Activated CD4-positive, alpha-beta T cell treated with anti-CD3 and anti-CD28 coated beads for 36 hours (primary cell): Measurements from ENCODE around the gene TBK1. TPM values are rescaled to one million over a fixed set of nuclear protein-coding genes. Genes with fewer than 3 reads are reported as not detected.

Experiments used
- ATAC-seq: fragments of 200-7000 bp; cut with Tn5 transposase; one replicate; pipeline ENCODE4 v1.10.0; 2021; ENCODE audit warnings: mild to moderate bottlenecking, moderate library complexity
- CTCF ChIA-PET: fragments of 350-600 bp; sonication (Branson Sonifier 250); formaldehyde crosslinking; loops from one replicate; lab custom pipeline; 2021; ENCODE audit warnings: antibody characterized with exemption; lab: Charles Lee
- POLR2A ChIA-PET: fragments of 350-600 bp; sonication (Branson Sonifier 250); formaldehyde crosslinking; loops from one replicate; lab custom pipeline; 2021; ENCODE audit warnings: antibody characterized with exemption, inconsistent platforms; lab: Charles Lee
- DNase-seq: peaks from one replicate; pipeline ENCODE4 v3.0.0-alpha.2; 2020
- H3K27ac Mint-ChIP-seq: one replicate; pipeline ENCODE4 v1.8.0; 2021; ENCODE audit warnings: mixed read lengths
- H3K27me3 Mint-ChIP-seq: one replicate; pipeline ENCODE4 v1.8.0; 2021; ENCODE audit warnings: mixed read lengths
- H3K36me3 Mint-ChIP-seq: one replicate; pipeline ENCODE4 v1.8.0; 2021; ENCODE audit warnings: low read depth, mixed read lengths
- H3K4me1 Mint-ChIP-seq: one replicate; pipeline ENCODE4 v1.8.0; 2021; ENCODE audit warnings: mixed read lengths
- H3K4me3 Mint-ChIP-seq: one replicate; pipeline ENCODE4 v1.8.0; 2021; ENCODE audit warnings: mild to moderate bottlenecking, moderate library complexity, mixed read lengths
- H3K9me3 Mint-ChIP-seq: one replicate; pipeline ENCODE4 v1.8.0; 2021; ENCODE audit warnings: low read depth, mixed read lengths
- intact Hi-C, 2 experiments: fragments of 100-400 bp; cut with DNase I in 1 of 2; cut with micrococcal nuclease in 1 of 2; formaldehyde crosslinking; loops; one replicate each; pipeline versions ENCODE4 v1.14.2 to v1.15.1; 2022 to 2024; cut with DNase I, micrococcal nuclease
- total RNA-seq, 2 experiments: library from RNA; stranded (reverse); gene quantifications; one replicate each; pipeline ENCODE4 v1.2.3, GENCODE V29; 2021

The TBK1 gene
- total RNA-seq, 2 experiments from 2014 or later: 14.0 to 15.4 TPM

- ChIA-PET POLR2A (no interaction called here), CTCF (no interaction called here)
- no peak overlapping the region for H3K4me3 Mint-ChIP-seq
- H3K9me3 Mint-ChIP-seq: no peaks in the 10 kb centered on the region
- ATAC-seq (peak; percentile 36), DNase-seq (no peak)
- no peak overlapping the region for H3K27ac Mint-ChIP-seq
- H3K36me3 Mint-ChIP-seq: peaks cover 29% of the 10 kb centered on the region
- intact Hi-C loops: loop anchor here in 1 of 2 experiments (5.0 kb wide), 1 partner anchor 205 kb away; no protein-coding TSS in a partner anchor
- H3K4me1 Mint-ChIP-seq: peaks cover 19% of the 10 kb centered on the region
- no peaks in the 10 kb centered on the region for H3K27me3 Mint-ChIP-seq
These were observed 45.0 kb downstream of the TBK1 start for GRCh38 chr12:64496839-64497400.

DNA sequence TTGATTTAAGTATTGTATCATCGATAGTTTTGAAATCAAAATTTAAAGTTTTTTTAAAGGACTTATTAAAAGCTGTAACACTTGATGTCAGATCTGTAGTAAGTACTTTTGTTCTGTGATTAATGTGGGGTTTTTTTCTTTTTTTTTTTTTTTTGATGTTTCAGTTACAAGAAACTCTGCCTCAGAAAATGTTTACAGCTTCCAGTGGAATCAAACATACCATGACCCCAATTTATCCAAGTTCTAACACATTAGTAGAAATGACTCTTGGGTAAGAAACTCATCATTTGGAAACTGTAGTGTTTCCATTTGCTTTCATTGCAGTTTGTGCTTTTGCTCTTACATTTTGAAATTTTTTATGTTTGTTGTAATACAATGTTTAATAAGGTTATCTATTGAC is 45.6 kb downstream of the TBK1 start:
- H3K4me1 Mint-ChIP-seq: peaks cover 17% of the 10 kb centered on the region
- DNase-seq (no peak), ATAC-seq (peak; percentile 39)
- H3K36me3 Mint-ChIP-seq: peaks cover 26% of the 10 kb centered on the region
- ChIA-PET POLR2A (no interaction called here), CTCF (no interaction called here)
- H3K9me3 Mint-ChIP-seq: no peaks in the 10 kb centered on the region
- no peaks in the 10 kb centered on the region for H3K27me3 Mint-ChIP-seq
- H3K27ac Mint-ChIP-seq: peak overlapping the region; percentile 47
- H3K4me3 Mint-ChIP-seq: no peak overlapping the region
- intact Hi-C loops: loop anchor here in 1 of 2 experiments (5.0 kb wide), 1 partner anchor 205 kb away; no protein-coding TSS in a partner anchor

DNA sequence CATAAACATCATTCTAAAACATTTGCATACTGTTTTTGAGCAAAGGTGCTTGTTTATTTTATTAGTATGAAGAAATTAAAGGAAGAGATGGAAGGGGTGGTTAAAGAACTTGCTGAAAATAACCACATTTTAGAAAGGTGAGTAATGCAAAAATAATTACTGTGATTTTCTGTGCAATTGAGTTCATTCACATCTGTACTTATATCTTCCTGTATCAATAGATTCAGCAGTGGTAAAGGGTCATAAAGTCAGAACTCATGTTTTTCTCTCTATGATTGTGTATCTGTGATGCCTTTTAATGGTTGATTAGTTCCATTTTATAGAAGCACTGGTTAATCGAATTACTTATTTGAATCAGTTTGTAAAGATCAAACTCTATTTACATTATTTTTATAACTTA is 46.0 kb downstream of the TBK1 start:
- intact Hi-C loops: loop anchor here in 1 of 2 experiments (5.0 kb wide), 1 partner anchor 206 kb away; no protein-coding TSS in a partner anchor
- Mint-ChIP-seq H3K4me1 (peaks cover 17% of the 10 kb centered on the region), H3K36me3 (peaks cover 28% of the 10 kb centered on the region), H3K27ac (peak overlapping the region; percentile 47), H3K27me3 (no peaks in the 10 kb centered on the region), H3K4me3 (no peak overlapping the region), H3K9me3 (no peaks in the 10 kb centered on the region)
- DNase-seq (no peak), ATAC-seq (no peak)
- CTCF ChIA-PET: interaction anchor here (0.7 kb wide), 1 partner anchor 202 kb away, joined by 3 read pairs; no protein-coding TSS in a partner anchor
- POLR2A ChIA-PET: no interaction called here

- DNase-seq (no peak), ATAC-seq (no peak)
- Mint-ChIP-seq H3K9me3 (no peaks in the 10 kb centered on the region), H3K4me1 (peaks cover 10% of the 10 kb centered on the region), H3K36me3 (peaks cover 25% of the 10 kb centered on the region), H3K27ac (no peak overlapping the region), H3K27me3 (no peaks in the 10 kb centered on the region), H3K4me3 (no peak overlapping the region)
- intact Hi-C loops: no loop called here
- ChIA-PET POLR2A (interaction anchor here (0.6 kb wide), 1 partner anchor 142 kb away, joined by 3 read pairs; no protein-coding TSS in a partner anchor), CTCF (no interaction called here)
These were observed 48.5 kb downstream of the TBK1 start for GRCh38 chr12:64500394-64500793.

DNA sequence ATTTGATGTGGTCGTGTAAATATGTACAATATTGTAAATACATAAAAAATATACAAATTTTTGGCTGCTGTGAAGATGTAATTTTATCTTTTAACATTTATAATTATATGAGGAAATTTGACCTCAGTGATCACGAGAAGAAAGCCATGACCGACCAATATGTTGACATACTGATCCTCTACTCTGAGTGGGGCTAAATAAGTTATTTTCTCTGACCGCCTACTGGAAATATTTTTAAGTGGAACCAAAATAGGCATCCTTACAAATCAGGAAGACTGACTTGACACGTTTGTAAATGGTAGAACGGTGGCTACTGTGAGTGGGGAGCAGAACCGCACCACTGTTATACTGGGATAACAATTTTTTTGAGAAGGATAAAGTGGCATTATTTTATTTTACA is 49.6 kb downstream of the TBK1 start:
- no peak for DNase-seq
- intact Hi-C loops: no loop called here
- H3K9me3 Mint-ChIP-seq: no peaks in the 10 kb centered on the region
- H3K27me3 Mint-ChIP-seq: no peaks in the 10 kb centered on the region
- H3K27ac Mint-ChIP-seq: no peak overlapping the region
- peaks cover 24% of the 10 kb centered on the region for H3K36me3 Mint-ChIP-seq
- CTCF ChIA-PET: no interaction called here
- H3K4me1 Mint-ChIP-seq: peaks cover 9% of the 10 kb centered on the region
- POLR2A ChIA-PET: no interaction called here
- no peak overlapping the region for H3K4me3 Mint-ChIP-seq
- no peak for ATAC-seq

GRCh38 chr12:64506955-64507354 is 55.0 kb downstream of the TBK1 start:
- Mint-ChIP-seq H3K4me3 (no peak overlapping the region), H3K27ac (no peak overlapping the region), H3K9me3 (no peaks in the 10 kb centered on the region), H3K36me3 (peaks cover 1% of the 10 kb centered on the region), H3K27me3 (no peaks in the 10 kb centered on the region), H3K4me1 (peaks cover 2% of the 10 kb centered on the region)
- ATAC-seq (no peak), DNase-seq (no peak)
- ChIA-PET CTCF (interaction anchor here (0.7 kb wide), 1 partner anchor 332 kb away, joined by 3 read pairs; no protein-coding TSS in a partner anchor), POLR2A (no interaction called here)
- intact Hi-C loops: no loop called here

GRCh38 chr12:64510667-64511066 is 58.7 kb downstream of the TBK1 start:
- DNase-seq (no peak), ATAC-seq (peak; percentile 73)
- ChIA-PET CTCF (no interaction called here), POLR2A (no interaction called here)
- intact Hi-C loops: no loop called here
- Mint-ChIP-seq H3K4me1 (peaks cover 2% of the 10 kb centered on the region), H3K9me3 (no peaks in the 10 kb centered on the region), H3K27me3 (no peaks in the 10 kb centered on the region), H3K36me3 (no peaks in the 10 kb centered on the region), H3K27ac (no peak overlapping the region), H3K4me3 (no peak overlapping the region)

DNA sequence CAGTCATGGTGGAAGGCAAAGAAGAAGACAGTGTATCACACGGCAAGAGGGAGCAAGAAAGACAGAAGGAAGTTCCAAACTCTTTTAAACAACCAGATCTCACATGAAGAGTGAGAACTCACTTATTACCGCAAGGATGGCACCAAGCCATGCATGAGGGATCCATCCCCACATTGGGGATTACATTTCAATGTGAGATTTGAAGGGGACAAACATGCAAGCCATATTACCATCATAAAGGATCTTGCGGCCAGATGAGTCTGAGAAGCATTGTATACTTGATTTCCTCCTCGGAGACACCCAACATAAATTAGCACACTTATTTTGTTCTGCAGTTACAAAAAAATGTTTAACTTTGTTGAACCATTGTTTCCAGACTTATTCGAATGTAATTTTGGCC is 66.5 kb downstream of the TBK1 start:
- DNase-seq (no peak), ATAC-seq (no peak)
- H3K4me3 Mint-ChIP-seq: no peak overlapping the region
- no peaks in the 10 kb centered on the region for H3K36me3 Mint-ChIP-seq
- intact Hi-C loops: no loop called here
- no peaks in the 10 kb centered on the region for H3K9me3 Mint-ChIP-seq
- no peak overlapping the region for H3K27ac Mint-ChIP-seq
- peaks cover 4% of the 10 kb centered on the region for H3K27me3 Mint-ChIP-seq
- ChIA-PET POLR2A (no interaction called here), CTCF (interaction anchor here (0.6 to 1.1 kb wide), 4 partner anchors 17 to 391 kb away, joined by 3 to 4 read pairs (median 3); no protein-coding TSS in a partner anchor)
- H3K4me1 Mint-ChIP-seq: no peaks in the 10 kb centered on the region

DNA sequence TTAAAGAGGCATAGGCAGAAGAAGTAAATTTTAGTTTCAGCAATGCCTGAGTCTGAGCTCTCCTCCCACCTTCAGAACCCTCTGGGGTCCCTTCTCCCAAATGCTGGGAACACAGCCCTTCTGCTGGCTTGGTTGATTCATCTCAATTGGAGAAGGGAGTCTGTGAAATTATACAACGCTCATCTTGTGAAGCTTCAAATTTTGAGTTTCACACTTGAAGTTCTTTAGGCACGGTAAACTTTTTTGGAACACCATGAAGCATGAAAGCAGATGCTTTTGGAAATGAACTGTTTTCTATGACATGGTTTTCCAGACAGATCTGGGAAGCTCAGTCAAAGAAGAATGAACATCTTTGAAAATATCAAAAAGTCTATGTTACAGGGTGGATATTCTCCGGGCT is 69.9 kb downstream of the TBK1 start:
- Mint-ChIP-seq H3K4me3 (no peak overlapping the region), H3K4me1 (no peaks in the 10 kb centered on the region), H3K27ac (no peak overlapping the region), H3K9me3 (no peaks in the 10 kb centered on the region), H3K36me3 (no peaks in the 10 kb centered on the region), H3K27me3 (peaks cover 6% of the 10 kb centered on the region)
- intact Hi-C loops: no loop called here
- ChIA-PET CTCF (interaction anchor here (0.7 to 0.8 kb wide), 2 partner anchors 13 to 16 kb away, joined by 3 to 5 read pairs; no protein-coding TSS in a partner anchor), POLR2A (no interaction called here)
- ATAC-seq: no peak
- no peak for DNase-seq

- POLR2A ChIA-PET: no interaction called here
- Mint-ChIP-seq H3K36me3 (no peaks in the 10 kb centered on the region), H3K4me1 (no peaks in the 10 kb centered on the region), H3K27ac (no peak overlapping the region), H3K4me3 (no peak overlapping the region), H3K27me3 (peaks cover 6% of the 10 kb centered on the region), H3K9me3 (no peaks in the 10 kb centered on the region)
- CTCF ChIA-PET: interaction anchor here (0.8 to 1.8 kb wide), 2 partner anchors 15 to 27 kb away, joined by 3 to 4 read pairs; no protein-coding TSS in a partner anchor
- intact Hi-C loops: no loop called here
- no peak for DNase-seq
- ATAC-seq: no peak
These were observed 70.4 kb downstream of the TBK1 start for GRCh38 chr12:64522316-64522715.

DNA sequence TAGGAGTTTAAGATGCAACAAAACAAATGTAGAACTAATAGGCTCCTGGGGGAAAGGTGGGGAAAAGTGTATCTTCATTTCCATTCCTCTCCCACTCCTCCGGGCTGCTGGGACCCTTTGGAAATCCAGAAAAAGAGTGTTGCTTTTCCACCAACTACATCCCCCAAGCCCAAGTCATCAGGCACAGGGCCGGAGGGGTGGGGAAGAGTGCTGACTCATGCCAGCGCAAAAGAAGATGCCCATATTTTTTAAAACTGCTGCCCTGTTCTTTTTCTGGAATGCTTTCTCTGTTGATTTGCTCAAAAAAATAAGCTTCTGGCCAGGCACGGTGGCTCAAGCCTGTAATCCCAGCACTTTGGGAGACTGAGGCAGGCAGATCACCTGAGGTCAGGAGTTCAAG is 70.9 kb downstream of the TBK1 start:
- CTCF ChIA-PET: interaction anchor here (1.8 kb wide), 1 partner anchor 26 kb away, joined by 4 read pairs; no protein-coding TSS in a partner anchor
- no peak for ATAC-seq

More for the DNA sequence above, 70.9 kb downstream of the TBK1 start:
- Mint-ChIP-seq H3K4me3 (no peak overlapping the region), H3K4me1 (no peaks in the 10 kb centered on the region), H3K27ac (no peak overlapping the region), H3K9me3 (no peaks in the 10 kb centered on the region), H3K36me3 (no peaks in the 10 kb centered on the region), H3K27me3 (peaks cover 6% of the 10 kb centered on the region)
- intact Hi-C loops: no loop called here
- POLR2A ChIA-PET: interaction anchor here (0.6 kb wide), 1 partner anchor 26 kb away, joined by 10 read pairs; no protein-coding TSS in a partner anchor
- no peak for DNase-seq
